ENCODE results near the gene PAX5. TPM values are rescaled to one million over a fixed set of nuclear protein-coding genes. Genes with fewer than 3 reads are reported as not detected.

The PAX5 gene
- total RNA-seq, 1 donor from 2014 or later: not detected

DNA sequence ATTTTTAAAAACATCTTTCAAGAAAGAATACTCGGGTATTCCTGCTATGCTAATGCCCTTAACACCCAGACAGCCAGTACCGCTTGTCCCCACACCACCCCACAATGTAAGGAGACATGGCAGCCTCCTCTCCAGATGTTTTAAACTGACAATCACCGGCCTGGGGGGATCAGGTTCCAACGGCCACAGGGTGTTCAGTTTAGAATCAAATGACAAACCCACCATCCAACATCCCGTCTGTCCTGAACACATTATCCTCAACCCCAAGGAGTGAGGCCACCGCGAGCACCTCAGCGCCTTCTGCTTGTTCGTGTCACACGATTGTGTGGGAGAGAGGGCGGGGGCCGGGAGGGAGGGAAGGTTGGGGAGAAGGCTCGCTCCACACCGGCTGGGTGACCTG, 152.8 kb downstream of the PAX5 start:
- H3K9me3 ChIP-seq (ENCODE audit: control insufficient read depth in 3 of 3, low read length in 3 of 3): no peaks in the 10 kb centered on the region
- no peak overlapping the region for H3K4me3 ChIP-seq (ENCODE audit: low read length in 3 of 3)
- no peaks in the 10 kb centered on the region for H3K36me3 ChIP-seq (ENCODE audit: control insufficient read depth in 3 of 3, insufficient read depth in 3 of 3, low read length in 3 of 3)
- H3K4me1 ChIP-seq (ENCODE audit: control insufficient read depth in 3 of 3, insufficient read depth in 3 of 3, low read length in 3 of 3): no peaks in the 10 kb centered on the region
- no peak overlapping the region for H3K27ac ChIP-seq (ENCODE audit: low read depth, low read length)
- H3K27me3 ChIP-seq (ENCODE audit: control insufficient read depth in 3 of 3, insufficient read depth in 3 of 3, low read length in 3 of 3): peaks cover 0 to 11% (median 0%) of the 10 kb centered on the region in 3 donors
- no peak overlapping the region for H3K9ac ChIP-seq (ENCODE audit: low read depth in 1 of 3, low read length in 3 of 3)

- no peaks in the 10 kb centered on the region for H3K36me3 ChIP-seq (ENCODE audit: control insufficient read depth in 3 of 3, insufficient read depth in 3 of 3, low read length in 3 of 3)
- H3K27me3 ChIP-seq (ENCODE audit: control insufficient read depth in 3 of 3, insufficient read depth in 3 of 3, low read length in 3 of 3): peaks cover 0 to 10% (median 0%) of the 10 kb centered on the region in 3 donors
- H3K4me1 ChIP-seq (ENCODE audit: control insufficient read depth in 3 of 3, insufficient read depth in 3 of 3, low read length in 3 of 3): no peaks in the 10 kb centered on the region
- H3K9me3 ChIP-seq (ENCODE audit: control insufficient read depth in 3 of 3, low read length in 3 of 3): no peaks in the 10 kb centered on the region
- H3K9ac ChIP-seq (ENCODE audit: low read depth in 1 of 3, low read length in 3 of 3): no peak overlapping the region
- no peak overlapping the region for H3K27ac ChIP-seq (ENCODE audit: low read depth, low read length)
- H3K4me3 ChIP-seq (ENCODE audit: low read length in 3 of 3): no peak overlapping the region
Observed at GRCh38 chr9:36880075-36880474, 154.0 kb downstream of the PAX5 start.

DNA sequence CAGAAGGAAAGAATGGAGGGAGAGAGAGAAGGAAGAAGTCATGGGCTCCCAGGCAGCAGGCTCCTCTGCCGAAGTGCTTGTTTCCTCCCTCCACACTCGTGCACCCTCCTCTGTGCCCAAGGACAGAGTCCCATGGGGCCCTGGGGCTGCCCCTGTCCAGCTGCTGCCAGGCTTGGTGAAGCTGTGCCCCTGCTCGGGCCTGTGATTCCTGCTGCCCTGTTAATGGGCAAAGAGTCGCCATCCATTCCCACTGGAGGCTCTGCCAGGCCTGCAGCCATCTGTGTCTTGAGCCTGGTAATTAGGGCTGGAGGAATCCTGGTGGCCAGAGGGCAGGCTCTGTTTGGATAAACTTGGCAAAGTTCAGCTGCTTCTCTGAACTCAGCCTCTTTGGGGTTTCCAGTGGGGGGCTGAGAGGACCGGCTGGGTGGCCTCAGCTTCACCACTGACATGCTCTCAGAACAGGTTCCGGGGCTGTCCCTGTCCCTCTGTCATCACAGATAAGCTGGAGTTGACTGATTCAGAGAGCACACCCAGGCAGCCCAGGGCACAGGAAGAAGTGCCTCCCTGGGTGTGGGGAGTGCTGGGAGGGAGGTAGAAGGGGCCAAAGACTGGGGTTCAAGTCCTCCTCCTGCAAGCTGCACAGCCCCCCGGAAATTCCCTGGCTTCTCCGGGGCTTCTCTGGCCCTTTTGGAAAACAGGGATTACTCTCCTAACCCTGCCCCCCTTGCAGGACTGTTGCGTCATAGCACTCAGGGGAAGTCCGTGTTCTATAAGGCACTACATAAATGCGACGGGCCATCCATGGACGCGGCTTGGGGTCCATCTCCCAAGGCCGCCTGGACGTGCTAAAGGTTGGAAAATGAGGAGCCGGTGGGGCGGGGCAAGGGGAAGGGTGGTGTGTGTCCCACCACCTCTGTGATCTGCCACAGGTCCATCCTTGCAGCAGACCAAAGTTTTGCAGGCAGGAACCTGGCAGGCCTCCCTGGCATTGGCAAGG, 154.8 kb downstream of the PAX5 start:
- H3K36me3 ChIP-seq (ENCODE audit: control insufficient read depth in 3 of 3, insufficient read depth in 3 of 3, low read length in 3 of 3): no peaks in the 10 kb centered on the region
- no peaks in the 10 kb centered on the region for H3K4me1 ChIP-seq (ENCODE audit: control insufficient read depth in 3 of 3, insufficient read depth in 3 of 3, low read length in 3 of 3)
- H3K27me3 ChIP-seq (ENCODE audit: control insufficient read depth in 3 of 3, insufficient read depth in 3 of 3, low read length in 3 of 3): peaks cover 0 to 7% (median 0%) of the 10 kb centered on the region in 3 donors
- no peak overlapping the region for H3K4me3 ChIP-seq (ENCODE audit: low read length in 3 of 3)
- no peak overlapping the region for H3K27ac ChIP-seq (ENCODE audit: low read depth, low read length)
- H3K9ac ChIP-seq (ENCODE audit: low read depth in 1 of 3, low read length in 3 of 3): no peak overlapping the region
- H3K9me3 ChIP-seq (ENCODE audit: control insufficient read depth in 3 of 3, low read length in 3 of 3): no peaks in the 10 kb centered on the region

DNA sequence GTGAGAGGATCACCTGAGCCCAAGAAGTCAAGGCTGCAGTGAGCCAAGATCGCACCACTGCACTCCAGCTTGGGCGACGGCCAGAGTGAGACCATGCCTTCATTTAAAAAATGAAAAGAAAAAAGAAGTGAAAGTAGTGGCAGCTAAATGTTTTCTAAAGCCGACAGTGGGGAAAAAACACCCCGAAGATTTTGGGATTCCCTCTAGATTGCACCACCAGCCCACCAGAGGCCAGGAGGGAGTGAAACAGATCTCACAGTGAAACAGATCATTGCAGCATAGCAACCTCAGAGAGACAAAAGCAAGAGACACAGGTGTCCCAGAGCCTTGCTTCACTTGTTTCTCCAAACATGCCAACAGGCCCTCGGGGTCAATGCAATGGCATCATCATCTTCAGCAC, 156.8 kb downstream of the PAX5 start:
- Histone ChIP-seq H3K9me3 (ENCODE audit: control insufficient read depth in 3 of 3, low read length in 3 of 3) (no peaks in the 10 kb centered on the region), H3K36me3 (ENCODE audit: control insufficient read depth in 3 of 3, insufficient read depth in 3 of 3, low read length in 3 of 3) (no peaks in the 10 kb centered on the region), H3K27ac (ENCODE audit: low read depth, low read length) (no peak overlapping the region), H3K9ac (ENCODE audit: low read depth in 1 of 3, low read length in 3 of 3) (no peak overlapping the region), H3K4me1 (ENCODE audit: control insufficient read depth in 3 of 3, insufficient read depth in 3 of 3, low read length in 3 of 3) (no peaks in the 10 kb centered on the region), H3K27me3 (ENCODE audit: control insufficient read depth in 3 of 3, insufficient read depth in 3 of 3, low read length in 3 of 3) (peaks cover 0 to 14% (median 0%) of the 10 kb centered on the region in 3 donors), H3K4me3 (ENCODE audit: low read length in 3 of 3) (no peak overlapping the region)

DNA sequence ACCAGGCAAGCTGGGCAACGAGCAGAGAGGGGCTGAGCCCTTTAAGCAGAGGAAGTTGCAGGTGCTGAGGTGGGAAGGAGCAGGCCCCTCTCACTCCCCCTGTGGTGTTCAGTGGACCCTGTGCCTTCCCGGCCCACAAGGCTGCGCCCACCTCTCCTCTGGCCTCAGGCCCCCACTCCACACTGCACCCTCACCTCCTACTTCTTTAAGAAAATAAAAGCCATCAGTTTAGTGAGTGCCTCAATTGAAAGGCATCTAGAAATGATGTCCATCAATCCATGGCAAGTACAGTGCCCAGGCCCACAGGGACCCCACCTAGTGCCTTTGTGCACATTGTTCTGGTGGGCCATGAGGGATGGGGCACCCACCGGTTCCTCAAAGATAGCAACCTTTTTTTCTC, 158.0 kb downstream of the PAX5 start:
- H3K27ac ChIP-seq (ENCODE audit: low read depth, low read length): no peak overlapping the region
- H3K27me3 ChIP-seq (ENCODE audit: control insufficient read depth in 3 of 3, insufficient read depth in 3 of 3, low read length in 3 of 3): peaks cover 0 to 14% (median 0%) of the 10 kb centered on the region in 3 donors
- H3K4me3 ChIP-seq (ENCODE audit: low read length in 3 of 3): no peak overlapping the region

DNA sequence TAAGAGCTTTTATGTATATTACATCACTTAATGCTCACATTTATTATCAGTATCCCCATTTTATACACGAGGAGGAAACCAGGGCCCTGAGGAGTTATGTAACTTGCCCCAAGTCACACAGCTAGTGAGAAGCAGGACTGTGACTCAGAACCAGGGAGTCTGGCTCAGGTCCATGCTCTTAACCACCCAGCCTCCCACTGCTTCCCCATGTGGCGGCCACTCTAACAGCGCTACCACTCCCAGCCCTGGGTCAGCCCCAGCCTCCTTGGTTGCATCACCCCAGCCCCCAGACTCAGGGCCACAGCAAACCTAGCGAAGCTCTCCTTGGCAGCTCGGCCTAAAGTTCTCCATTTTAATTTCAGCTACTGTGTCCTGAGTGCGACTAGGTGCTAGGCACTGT, 159.1 kb downstream of the PAX5 start:
- peaks cover 0 to 14% (median 0%) of the 10 kb centered on the region in 3 donors for H3K27me3 ChIP-seq (ENCODE audit: control insufficient read depth in 3 of 3, insufficient read depth in 3 of 3, low read length in 3 of 3)
- H3K4me3 ChIP-seq (ENCODE audit: low read length in 3 of 3): no peak overlapping the region
- H3K9me3 ChIP-seq (ENCODE audit: control insufficient read depth in 3 of 3, low read length in 3 of 3): no peaks in the 10 kb centered on the region
- H3K9ac ChIP-seq (ENCODE audit: low read depth in 1 of 3, low read length in 3 of 3): no peak overlapping the region
- H3K36me3 ChIP-seq (ENCODE audit: control insufficient read depth in 3 of 3, insufficient read depth in 3 of 3, low read length in 3 of 3): no peaks in the 10 kb centered on the region
- H3K4me1 ChIP-seq (ENCODE audit: control insufficient read depth in 3 of 3, insufficient read depth in 3 of 3, low read length in 3 of 3): no peaks in the 10 kb centered on the region
- H3K27ac ChIP-seq (ENCODE audit: low read depth, low read length): no peak overlapping the region

More for the DNA sequence above, 158.0 kb downstream of the PAX5 start:
- no peak overlapping the region for H3K9ac ChIP-seq (ENCODE audit: low read depth in 1 of 3, low read length in 3 of 3)
- no peaks in the 10 kb centered on the region for H3K4me1 ChIP-seq (ENCODE audit: control insufficient read depth in 3 of 3, insufficient read depth in 3 of 3, low read length in 3 of 3)
- no peaks in the 10 kb centered on the region for H3K9me3 ChIP-seq (ENCODE audit: control insufficient read depth in 3 of 3, low read length in 3 of 3)
- no peaks in the 10 kb centered on the region for H3K36me3 ChIP-seq (ENCODE audit: control insufficient read depth in 3 of 3, insufficient read depth in 3 of 3, low read length in 3 of 3)

DNA sequence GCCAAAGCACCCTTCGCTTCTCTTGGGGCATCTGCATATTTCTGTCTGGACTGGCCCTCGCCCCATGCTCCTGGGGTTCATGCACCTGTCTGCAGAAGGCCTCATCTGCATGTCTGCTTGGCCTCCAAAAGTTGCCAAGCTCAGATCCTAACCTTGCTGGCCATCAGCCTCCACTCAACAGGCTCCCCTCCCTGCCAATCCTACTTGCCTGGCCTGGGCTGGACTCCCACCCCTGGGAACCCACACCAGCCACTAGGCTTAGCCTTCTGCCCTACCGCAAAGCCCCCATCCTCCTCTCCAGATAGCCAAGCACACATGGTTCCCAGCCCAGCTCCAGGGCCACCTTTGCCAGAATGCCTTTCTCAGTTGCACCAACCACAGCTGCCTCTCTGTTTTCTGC, 159.8 kb downstream of the PAX5 start:
- H3K9ac ChIP-seq (ENCODE audit: low read depth in 1 of 3, low read length in 3 of 3): no peak overlapping the region
- H3K9me3 ChIP-seq (ENCODE audit: control insufficient read depth in 3 of 3, low read length in 3 of 3): no peaks in the 10 kb centered on the region
- no peaks in the 10 kb centered on the region for H3K36me3 ChIP-seq (ENCODE audit: control insufficient read depth in 3 of 3, insufficient read depth in 3 of 3, low read length in 3 of 3)
- H3K4me3 ChIP-seq (ENCODE audit: low read length in 3 of 3): no peak overlapping the region
- peaks cover 0 to 14% (median 0%) of the 10 kb centered on the region in 3 donors for H3K27me3 ChIP-seq (ENCODE audit: control insufficient read depth in 3 of 3, insufficient read depth in 3 of 3, low read length in 3 of 3)
- no peak overlapping the region for H3K27ac ChIP-seq (ENCODE audit: low read depth, low read length)
- H3K4me1 ChIP-seq (ENCODE audit: control insufficient read depth in 3 of 3, insufficient read depth in 3 of 3, low read length in 3 of 3): no peaks in the 10 kb centered on the region

- Histone ChIP-seq H3K4me1 (ENCODE audit: control insufficient read depth in 3 of 3, insufficient read depth in 3 of 3, low read length in 3 of 3) (no peaks in the 10 kb centered on the region), H3K36me3 (ENCODE audit: control insufficient read depth in 3 of 3, insufficient read depth in 3 of 3, low read length in 3 of 3) (no peaks in the 10 kb centered on the region), H3K27me3 (ENCODE audit: control insufficient read depth in 3 of 3, insufficient read depth in 3 of 3, low read length in 3 of 3) (peaks cover 6 to 16% (median 7%) of the 10 kb centered on the region in 3 donors), H3K4me3 (ENCODE audit: low read length in 3 of 3) (no peak overlapping the region), H3K27ac (ENCODE audit: low read depth, low read length) (no peak overlapping the region), H3K9me3 (ENCODE audit: control insufficient read depth in 3 of 3, low read length in 3 of 3) (no peaks in the 10 kb centered on the region), H3K9ac (ENCODE audit: low read depth in 1 of 3, low read length in 3 of 3) (no peak overlapping the region)
Observed at GRCh38 chr9:36873247-36873875, 160.7 kb downstream of the PAX5 start.

- Histone ChIP-seq H3K4me3 (ENCODE audit: low read length in 3 of 3) (no peak overlapping the region), H3K27me3 (ENCODE audit: control insufficient read depth in 3 of 3, insufficient read depth in 3 of 3, low read length in 3 of 3) (peaks cover 10 to 19% (median 11%) of the 10 kb centered on the region in 3 donors), H3K27ac (ENCODE audit: low read depth, low read length) (no peak overlapping the region), H3K36me3 (ENCODE audit: control insufficient read depth in 3 of 3, insufficient read depth in 3 of 3, low read length in 3 of 3) (no peaks in the 10 kb centered on the region), H3K4me1 (ENCODE audit: control insufficient read depth in 3 of 3, insufficient read depth in 3 of 3, low read length in 3 of 3) (no peaks in the 10 kb centered on the region), H3K9me3 (ENCODE audit: control insufficient read depth in 3 of 3, low read length in 3 of 3) (no peaks in the 10 kb centered on the region), H3K9ac (ENCODE audit: low read depth in 1 of 3, low read length in 3 of 3) (no peak overlapping the region)
Observed at GRCh38 chr9:36872641-36873040, 161.4 kb downstream of the PAX5 start.

- Histone ChIP-seq H3K9ac (ENCODE audit: low read depth in 1 of 3, low read length in 3 of 3) (no peak overlapping the region), H3K4me1 (ENCODE audit: control insufficient read depth in 3 of 3, insufficient read depth in 3 of 3, low read length in 3 of 3) (no peaks in the 10 kb centered on the region), H3K27me3 (ENCODE audit: control insufficient read depth in 3 of 3, insufficient read depth in 3 of 3, low read length in 3 of 3) (peaks cover 10 to 19% (median 11%) of the 10 kb centered on the region in 3 donors), H3K4me3 (ENCODE audit: low read length in 3 of 3) (no peak overlapping the region), H3K9me3 (ENCODE audit: control insufficient read depth in 3 of 3, low read length in 3 of 3) (no peaks in the 10 kb centered on the region), H3K27ac (ENCODE audit: low read depth, low read length) (no peak overlapping the region), H3K36me3 (ENCODE audit: control insufficient read depth in 3 of 3, insufficient read depth in 3 of 3, low read length in 3 of 3) (no peaks in the 10 kb centered on the region)
Observed at GRCh38 chr9:36871606-36872005, 162.5 kb downstream of the PAX5 start.
